Adrenal gland (tissue), 5 donors: Measurements from ENCODE around the gene TMEM184A.
"Not testable (repeated sequence)": the region's sequence is repeated elsewhere in the genome, so short reads cannot be mapped to it uniquely, and the experiment has no call there.

Experiments
- POLR2A ChIP-seq, 2 donors: fragments of 450-650 bp; IDR thresholded peaks; one replicate each; pipeline ENCODE4 v1.6.1; 2017; ENCODE audit warnings: antibody characterized with exemption in 2 of 2, mild to moderate bottlenecking in 2 of 2, moderate library complexity in 1 of 2
- TF ChIP-seq, protein P1 (sequence below), 6 experiments: fragments of 450-650 bp in 4 of 6; fragments of 200-600 bp in 2 of 6; sonication (generic) in 1 of 6; IDR thresholded peaks; 1 replicate in 5 of 6; 2 replicates in 1 of 6; pipeline versions ENCODE4 v1.5.1 to v1.8.0; 2016 to 2021; ENCODE audit warnings: antibody characterized with exemption in 6 of 6, mild to moderate bottlenecking in 2 of 6, moderate library complexity in 1 of 6
- donor health status: DM: no; HTN: no; CAD: no.

DNA sequence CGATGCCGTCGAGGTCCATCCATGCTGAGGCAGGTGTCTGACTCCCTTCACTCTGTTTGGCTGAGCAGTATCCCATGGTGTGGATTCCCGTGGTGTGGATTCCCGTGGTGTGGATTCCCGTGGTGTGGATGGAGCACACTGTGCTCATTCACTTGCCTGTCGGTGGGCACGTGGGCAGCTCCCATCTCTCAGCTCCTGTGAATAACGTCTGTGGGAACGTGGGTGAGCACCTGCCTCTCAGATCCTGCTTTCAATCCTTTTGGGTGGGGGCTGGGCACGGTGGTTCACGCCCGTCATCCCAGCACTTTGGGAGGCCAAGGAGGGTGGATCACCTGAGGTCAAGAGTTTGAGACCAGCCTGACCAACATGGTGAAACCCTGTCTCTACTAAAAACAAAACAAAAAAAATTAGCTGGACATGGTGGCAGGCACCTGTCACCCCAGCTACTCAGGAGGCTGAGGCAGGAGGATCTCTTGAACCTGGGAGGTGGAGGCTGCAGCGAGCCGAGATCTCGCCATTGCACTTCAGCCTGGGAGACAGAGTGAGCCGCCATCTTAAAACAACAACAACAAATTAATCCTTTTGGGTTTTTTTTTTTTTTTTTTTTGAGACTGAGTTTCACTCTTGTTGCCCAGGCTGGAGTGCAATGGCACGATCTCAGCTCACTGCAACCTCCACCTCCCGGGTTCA lies 27.4 kb upstream of the TMEM184A start:
- TF ChIP-seq, protein P1, sequence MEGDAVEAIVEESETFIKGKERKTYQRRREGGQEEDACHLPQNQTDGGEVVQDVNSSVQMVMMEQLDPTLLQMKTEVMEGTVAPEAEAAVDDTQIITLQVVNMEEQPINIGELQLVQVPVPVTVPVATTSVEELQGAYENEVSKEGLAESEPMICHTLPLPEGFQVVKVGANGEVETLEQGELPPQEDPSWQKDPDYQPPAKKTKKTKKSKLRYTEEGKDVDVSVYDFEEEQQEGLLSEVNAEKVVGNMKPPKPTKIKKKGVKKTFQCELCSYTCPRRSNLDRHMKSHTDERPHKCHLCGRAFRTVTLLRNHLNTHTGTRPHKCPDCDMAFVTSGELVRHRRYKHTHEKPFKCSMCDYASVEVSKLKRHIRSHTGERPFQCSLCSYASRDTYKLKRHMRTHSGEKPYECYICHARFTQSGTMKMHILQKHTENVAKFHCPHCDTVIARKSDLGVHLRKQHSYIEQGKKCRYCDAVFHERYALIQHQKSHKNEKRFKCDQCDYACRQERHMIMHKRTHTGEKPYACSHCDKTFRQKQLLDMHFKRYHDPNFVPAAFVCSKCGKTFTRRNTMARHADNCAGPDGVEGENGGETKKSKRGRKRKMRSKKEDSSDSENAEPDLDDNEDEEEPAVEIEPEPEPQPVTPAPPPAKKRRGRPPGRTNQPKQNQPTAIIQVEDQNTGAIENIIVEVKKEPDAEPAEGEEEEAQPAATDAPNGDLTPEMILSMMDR (IDR thresholded peaks at IDR 0.05) = not testable (repeated sequence)
- not testable (repeated sequence) for TF ChIP-seq POLR2A (IDR thresholded peaks at IDR 0.05)
